ENCODE measurements around the gene ALOXE3. TPM values are rescaled to one million over a fixed set of nuclear protein-coding genes. Genes with fewer than 3 reads are reported as not detected.
A peak's percentile ranks its signal among the peaks of the same experiment; 100 is the strongest.

Gene ALOXE3
- polyA plus RNA-seq, 2 of the 4 experiments (the other 2 are of a cell fraction), result 0.35 to 0.40 TPM

- H3K4me2 ChIP-seq, result peak within 1 kb of the TSS; percentile 85
- peak within 1 kb of the TSS; percentile 92 to 98 for H3K27ac ChIP-seq
- peak; percentile 56 to 74 for DNase-seq (ENCODE audit: low read depth in 1 of 2, low spot score in 1 of 2)
- H3K9me3 ChIP-seq, result no peaks in the 10 kb centered on the region
- H3K4me1 ChIP-seq, result peaks cover 38% of the 10 kb centered on the region
- no peak for FAIRE-seq
- H3K4me3 ChIP-seq, result peak within 1 kb of the TSS; percentile 65
- CTCF ChIA-PET, result interaction anchor here (3.4 to 19.5 kb wide), 3 partner anchors 11 to 41 kb away, joined by 11 to 601 read pairs (median 116); partner anchors contain the start of genes ALOXE3 and HES7
- 3% methylated on average over 24 of the region's 75 CpGs for WGBS (ENCODE audit: missing lambda C conversion rate)
- ATAC-seq, result peak; percentile 52 to 67
- POLR2A ChIA-PET, result interaction anchor here (0.8 kb wide), 1 partner anchor 11 kb away, joined by 3 read pairs; no protein-coding TSS in a partner anchor
- peak; percentile 70; the same call in 2 of the 3 replicates for TF ChIP-seq BCL3 (IDR thresholded peaks at IDR 0.05)
- TF ChIP-seq JUN (IDR thresholded peaks at IDR 0.05), result peak; percentile 86 to 93; a peak in 4 of 5 replicates
- TF ChIP-seq PHF8 (IDR thresholded peaks at IDR 0.05; ENCODE audit: borderline replicate concordance, low read depth), result peak; percentile 94
- no peak for TF ChIP-seq ZC3H11A (IDR thresholded peaks at IDR 0.05)
- peak; percentile 50; the same call in 1 of the 2 replicates for TF ChIP-seq ATOH8 (CRISPR knock-in tag; IDR thresholded peaks at IDR 0.05; ENCODE audit: low read depth)
- TF ChIP-seq TP53 (CRISPR knock-in tag; IDR thresholded peaks at IDR 0.05), result 0 out of 2 replicates have a peak, but pooled peaks have one; percentile 31
- TF ChIP-seq HDAC2 (IDR thresholded peaks at IDR 0.05), result no peak
- peak; percentile 33; the same call in 1 of the 2 replicates for TF ChIP-seq MAX (IDR thresholded peaks at IDR 0.05)
- peak; percentile 89 for TF ChIP-seq POLR2A (IDR thresholded peaks at IDR 0.05; ENCODE audit: low read length)
- no peak for TF ChIP-seq FOSL2 (IDR thresholded peaks at IDR 0.05)
- TF ChIP-seq FOSL2 (CRISPR knock-in tag; IDR thresholded peaks at IDR 0.05), result peak; percentile 15; the same call in 1 of the 2 replicates
- TF ChIP-seq, protein P1, sequence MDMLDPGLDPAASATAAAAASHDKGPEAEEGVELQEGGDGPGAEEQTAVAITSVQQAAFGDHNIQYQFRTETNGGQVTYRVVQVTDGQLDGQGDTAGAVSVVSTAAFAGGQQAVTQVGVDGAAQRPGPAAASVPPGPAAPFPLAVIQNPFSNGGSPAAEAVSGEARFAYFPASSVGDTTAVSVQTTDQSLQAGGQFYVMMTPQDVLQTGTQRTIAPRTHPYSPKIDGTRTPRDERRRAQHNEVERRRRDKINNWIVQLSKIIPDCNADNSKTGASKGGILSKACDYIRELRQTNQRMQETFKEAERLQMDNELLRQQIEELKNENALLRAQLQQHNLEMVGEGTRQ (IDR thresholded peaks at IDR 0.05), result no peak
These were observed 44.1 kb upstream of the ALOXE3 start, which contains the start of gene VAMP2 for GRCh38 chr17:8162233-8162996. Gene VAMP2 (minus strand): TSS chr17:8162948. CDS start chr17:8162879, 69 bp downstream.

DNA sequence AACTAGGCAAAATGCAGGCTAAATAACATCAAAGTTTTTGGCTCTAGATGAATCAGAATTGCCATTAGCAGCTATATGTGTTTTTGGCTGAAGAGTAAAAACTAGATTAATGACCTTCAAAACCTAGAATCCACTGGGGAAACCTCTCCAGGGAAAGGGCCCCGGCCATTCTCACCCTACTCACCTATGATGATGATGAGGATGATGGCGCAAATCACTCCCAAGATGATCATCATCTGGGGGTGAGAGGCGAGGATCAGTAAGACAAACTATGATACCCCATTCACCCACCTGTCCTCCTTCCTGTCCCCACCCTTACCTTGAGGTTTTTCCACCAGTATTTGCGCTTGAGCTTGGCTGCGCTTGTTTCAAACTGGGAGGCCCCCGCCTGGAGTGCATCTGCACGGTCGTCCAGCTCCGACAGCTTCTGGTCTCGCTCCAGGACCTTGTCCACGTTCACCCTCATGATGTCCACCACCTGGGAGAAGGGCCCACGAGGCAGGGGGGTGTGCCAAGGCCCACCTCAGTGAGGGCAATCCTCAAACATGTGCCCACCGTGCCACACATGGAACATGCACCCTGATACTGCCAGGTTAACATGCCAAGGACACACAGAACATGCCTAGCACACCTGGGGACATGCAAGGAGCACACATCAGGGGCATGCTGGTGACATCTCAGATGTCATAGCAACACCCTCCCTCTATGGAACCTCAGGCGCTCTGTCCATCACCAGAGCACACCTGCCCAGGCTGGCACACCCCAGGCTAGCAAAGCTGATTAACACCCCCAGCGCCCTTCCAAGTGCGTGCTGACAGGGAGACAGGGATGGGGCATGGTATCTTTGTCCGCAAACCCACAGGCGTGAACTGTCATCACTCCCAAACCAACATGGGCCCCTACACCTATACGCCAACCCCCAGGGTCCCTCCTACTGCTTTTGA is 43.2 kb upstream of the ALOXE3 start:
- H3K4me3 ChIP-seq, result peak overlapping the region; percentile 65
- POLR2A ChIA-PET, result interaction anchor here (1.0 to 2.7 kb wide), 2 partner anchors 12 to 25 kb away, joined by 3 to 13 read pairs; no protein-coding TSS in a partner anchor
- CTCF ChIA-PET, result interaction anchor here (0.5 to 19.5 kb wide), 13 partner anchors 11 to 335 kb away, joined by 3 to 601 read pairs (median 4); partner anchors contain the start of genes ALOXE3 and HES7
- DNase-seq (ENCODE audit: low read depth in 1 of 2, low spot score in 1 of 2), result no peak
- H3K27ac ChIP-seq, result peak overlapping the region; percentile 92 to 98
- WGBS (ENCODE audit: missing lambda C conversion rate), result 79% methylated on average over 19 of the region's 19 CpGs
- H3K4me2 ChIP-seq, result peak overlapping the region; percentile 85
- no peaks in the 10 kb centered on the region for H3K9me3 ChIP-seq
- TF ChIP-seq HES2 (IDR thresholded peaks at IDR 0.05) (no peak), GATA3 (IDR thresholded peaks at IDR 0.05; ENCODE audit: borderline replicate concordance) (no peak), BCL3 (IDR thresholded peaks at IDR 0.05) (no peak), RARB (CRISPR knock-in tag; IDR thresholded peaks at IDR 0.05) (no peak), FOSL2 (IDR thresholded peaks at IDR 0.05) (no peak), FOSL2 (CRISPR knock-in tag; IDR thresholded peaks at IDR 0.05) (no peak), POLR2A (IDR thresholded peaks at IDR 0.05; ENCODE audit: low read length) (no peak)
- peaks cover 42% of the 10 kb centered on the region for H3K4me1 ChIP-seq
- no peak for FAIRE-seq
- no peak for ATAC-seq

Measured in A549 (cell line).